ENCODE data around the gene QSOX1.

- no peak for TF ChIP-seq CTCF (IDR thresholded peaks at IDR 0.05; ENCODE audit: low read depth, low read length, poor library complexity, severe bottlenecking)
- no peak for TF ChIP-seq EZH2phosphoT487 (IDR thresholded peaks at IDR 0.05; ENCODE audit: borderline replicate concordance, low read length)
These were observed 79.9 kb downstream of the QSOX1 start for GRCh38 chr1:180234369-180235076.
